ENCODE data around the gene SSX2IP.

GRCh38 chr1:84617349-84617748 lies 72.9 kb downstream of the SSX2IP start:
- TF ChIP-seq EZH2 (IDR thresholded peaks at IDR 0.05; ENCODE audit: borderline replicate concordance, low read depth, low read length, poor library complexity, severe bottlenecking) (no peak), CTCF (conservative IDR thresholded peaks at IDR 0.05; ENCODE audit: low read depth, low read length) (no peak)
